Endothelial cell of umbilical vein (primary cell): ENCODE results near the gene ANKRD61. TPM values are rescaled to one million over a fixed set of nuclear protein-coding genes. Genes with fewer than 3 reads are reported as not detected.

ENCODE experiments used
- BruUV-seq: library from RNA; stranded (reverse); fragments of 400-500 nt; replicated peaks from 2 replicates; lab custom pipeline; 2021; lab: Mats Ljungman, UMichigan
- CTCF ChIA-PET: fragments of 300-600, 350-600 bp; sonication (Branson Sonifier 250); formaldehyde crosslinking; loops from one replicate; lab custom pipeline; 2021; ENCODE audit warnings: antibody characterized with exemption, inconsistent platforms; lab: Charles Lee
- POLR2A ChIA-PET: fragments of 300-600, 350-600 bp; sonication (Branson Sonifier 250); formaldehyde crosslinking; loops from one replicate; lab custom pipeline; 2021; ENCODE audit warnings: antibody characterized with exemption, inconsistent platforms; lab: Charles Lee
- DNase-seq: peaks from one replicate; pipeline ENCODE4 v3.0.0-alpha.2; 2011; ENCODE audit warnings: low read depth, low spot score
- FAIRE-seq: peaks from 2 replicates; lab custom pipeline; 2011; peaks lifted over from hg19 to GRCh38; lab: Jason Lieb, UNC
- H2AFZ ChIP-seq: 2 replicates; pipeline ENCODE4 v1.6.0; 2012; ENCODE audit warnings: low read depth, low read length, control low read depth, inconsistent platforms
- H3K27ac ChIP-seq: 2 replicates; pipeline ENCODE4 v1.5.1; 2011; ENCODE audit warnings: low read depth, mild to moderate bottlenecking, control low read depth, low read length, moderate library complexity; ENCODE audit not compliant: insufficient read depth
- H3K27me3 ChIP-seq, 2 experiments: 2 replicates each; pipeline versions ENCODE4 v1.6.0 to v1.6.1; 2011; ENCODE audit warnings: low read length in 2 of 2, mixed read lengths in 1 of 2; ENCODE audit not compliant: control insufficient read depth in 2 of 2, insufficient read depth in 2 of 2
- H3K36me3 ChIP-seq, 2 experiments: 2 replicates in 1 of 2; 3 replicates in 1 of 2; pipeline ENCODE4 v1.5.1; 2011; ENCODE audit warnings: low read length in 2 of 2, mild to moderate bottlenecking in 1 of 2, moderate library complexity in 1 of 2; ENCODE audit not compliant: control insufficient read depth in 2 of 2, insufficient read depth in 2 of 2; ENCODE audit errors: extremely low read depth in 1 of 2
- H3K4me1 ChIP-seq: 3 replicates; pipeline ENCODE4 v1.5.1; 2011; ENCODE audit warnings: mild to moderate bottlenecking, low read length; ENCODE audit not compliant: control insufficient read depth, insufficient read depth; ENCODE audit errors: extremely low read depth
- H3K4me2 ChIP-seq: 2 replicates; pipeline ENCODE4 v1.6.1; 2011; ENCODE audit warnings: low read length, control low read depth, mixed read lengths; ENCODE audit not compliant: insufficient read depth
- H3K4me3 ChIP-seq, 3 experiments: fragments of 200-600 bp in 1 of 3; sonication (generic), shearing (Covaris generic) in 1 of 3; replicated peaks in 1 of 3; 2 replicates each; pipeline ENCODE4 v1.5.1; 2011 to 2016; ENCODE audit warnings: control low read depth in 3 of 3, low read length in 3 of 3, mild to moderate bottlenecking in 2 of 3, inconsistent platforms in 1 of 3, low read depth in 1 of 3, moderate library complexity in 1 of 3; ENCODE audit not compliant: insufficient read depth in 1 of 3
- H3K79me2 ChIP-seq: 2 replicates; pipeline ENCODE4 v1.6.0; 2012; ENCODE audit warnings: low read length, inconsistent platforms; ENCODE audit not compliant: control insufficient read depth, insufficient read depth
- H3K9ac ChIP-seq: replicated peaks from 2 replicates; pipeline ENCODE3; 2011; ENCODE audit warnings: low read length, control low read depth; ENCODE audit not compliant: insufficient read depth; ENCODE audit errors: extremely low read depth
- H3K9me1 ChIP-seq: replicated peaks from 3 replicates; pipeline ENCODE4 v1.6.0; 2011; ENCODE audit warnings: mild to moderate bottlenecking, low read length; ENCODE audit not compliant: control insufficient read depth, insufficient read depth; ENCODE audit errors: extremely low read depth
- H3K9me3 ChIP-seq: replicated peaks from 2 replicates; pipeline ENCODE4 v1.5.1; 2012; ENCODE audit warnings: low read length, inconsistent platforms; ENCODE audit not compliant: control insufficient read depth, insufficient read depth
- H4K20me1 ChIP-seq: replicated peaks from 2 replicates; pipeline ENCODE3; 2011; ENCODE audit warnings: mild to moderate bottlenecking, low read length; ENCODE audit not compliant: control insufficient read depth, insufficient read depth; ENCODE audit errors: extremely low read depth
- CTCF ChIP-seq, 2 donors: IDR thresholded peaks; 1 replicate in 1 of 2; 2 replicates in 1 of 2; pipeline ENCODE4 v1.5.1; 2011; ENCODE audit warnings: low read length in 2 of 2, mild to moderate bottlenecking in 2 of 2, moderate library complexity in 2 of 2, control low read depth in 1 of 2, inconsistent platforms in 1 of 2, low read depth in 1 of 2; ENCODE audit not compliant: insufficient read depth in 1 of 2; ENCODE audit errors: extremely low read depth in 1 of 2
- EZH2 ChIP-seq: IDR thresholded peaks from 2 replicates; pipeline ENCODE4 v1.6.1; 2012; ENCODE audit warnings: borderline replicate concordance, low read depth, mild to moderate bottlenecking, moderate library complexity, low read length, inconsistent platforms; ENCODE audit not compliant: severe bottlenecking
- FOS ChIP-seq: IDR thresholded peaks from 2 replicates; pipeline ENCODE4 v1.6.1; 2011; ENCODE audit warnings: mild to moderate bottlenecking, low read length, moderate library complexity, borderline replicate concordance; ENCODE audit not compliant: insufficient read depth
- GATA2 ChIP-seq: IDR thresholded peaks from 2 replicates; pipeline ENCODE4 v1.7.0; 2011; ENCODE audit warnings: low read depth, mild to moderate bottlenecking, moderate library complexity, mixed read lengths, low read length; ENCODE audit not compliant: insufficient read length, insufficient read depth
- JUN ChIP-seq: IDR thresholded peaks from 2 replicates; pipeline ENCODE4 v1.6.1; 2011; ENCODE audit warnings: borderline replicate concordance, low read depth; ENCODE audit not compliant: insufficient read length, insufficient read depth
- MAX ChIP-seq: IDR thresholded peaks from 2 replicates; pipeline ENCODE4 v1.6.1; 2011; ENCODE audit not compliant: insufficient read depth, insufficient read length
- MYC ChIP-seq: IDR thresholded peaks from one replicate; pipeline ENCODE4 v1.6.1; 2011; ENCODE audit warnings: mild to moderate bottlenecking, low read depth, low read length
- POLR2A ChIP-seq: IDR thresholded peaks from 2 replicates; pipeline ENCODE4 v1.6.1; 2012; ENCODE audit warnings: low read depth, mild to moderate bottlenecking, control low read depth, low read length
- POLR2AphosphoS5 ChIP-seq: IDR thresholded peaks from 2 replicates; pipeline ENCODE4 v1.6.1; 2012; ENCODE audit warnings: low read depth, mild to moderate bottlenecking, control low read depth, low read length, moderate library complexity; ENCODE audit not compliant: insufficient read depth
- dilution Hi-C: fragments of 300-500 bp; cut with MboI; formaldehyde crosslinking; loops from one replicate; pipeline ENCODE4 v1.15.0; 2019; ENCODE audit warnings: low sequenced_read_pairs; ENCODE audit not compliant: extremely low pct_ligation_motif_present
- intact Hi-C: fragments of 100-400 bp; cut with micrococcal nuclease; formaldehyde crosslinking; loops from one replicate; pipeline ENCODE4 v1.10.0; 2022
- polyA plus RNA-seq, 4 experiments: library from polyadenylated mRNA; depleted of rRNA in 3 of 4; stranded (reverse) in 3 of 4; unstranded in 1 of 4; fragments of >200 nt; gene quantifications; 2 replicates each; pipeline versions ENCODE4 v1.2.1 to v1.2.3, GENCODE V29; 2011 to 2012; ENCODE audit warnings: missing spikeins in 1 of 4
- total RNA-seq: library from RNA; stranded (reverse); gene quantifications from 2 replicates; pipeline ENCODE4 v1.2.3, GENCODE V29; 2021

ANKRD61 gene
- total and polyA plus RNA-seq, 2 donors (not counting 3 experiments of a cell fraction or from before 2014, with no cell fraction given) = 0.18 to 0.53 TPM

- Histone ChIP-seq H4K20me1 (no peaks in the 10 kb centered on the region), H3K27me3 (no peaks in the 10 kb centered on the region), H3K36me3 (peaks cover 7 to 10% of the 10 kb centered on the region in 2 experiments), H3K9ac (no peak overlapping the region), H3K4me3 (no peak overlapping the region), H3K4me2 (no peak overlapping the region), H3K9me1 (no peaks in the 10 kb centered on the region), H3K27ac (no peak overlapping the region), H2AFZ (no peak overlapping the region), H3K79me2 (peaks cover 35% of the 10 kb centered on the region), H3K9me3 (no peaks in the 10 kb centered on the region), H3K4me1 (peaks cover 5% of the 10 kb centered on the region)
- CTCF ChIA-PET = interaction anchor here (0.6 kb wide), 1 partner anchor 338 kb away, joined by 3 read pairs; no protein-coding TSS in a partner anchor
- intact Hi-C loops = no loop called here
- POLR2A ChIA-PET = no interaction called here
- dilution Hi-C loops = no loop called here
- TF ChIP-seq POLR2A = no peak
- no peak for TF ChIP-seq CTCF (IDR thresholded peaks at IDR 0.05; ENCODE audit: extremely low read depth in 1 of 2, insufficient read depth in 1 of 2, low read depth in 1 of 2, low read length in 2 of 2)
- no peak for TF ChIP-seq MAX
- no peak for TF ChIP-seq GATA2
- no peak for TF ChIP-seq MYC
- TF ChIP-seq FOS = no peak
- TF ChIP-seq EZH2 = no peak
- no peak for TF ChIP-seq JUN
- no peak for TF ChIP-seq POLR2AphosphoS5
- BruUV-seq = no TSS peak
- DNase-seq (no peak), FAIRE-seq (no peak)
Observed at GRCh38 chr7:6012355-6013104, 18.6 kb upstream of the ANKRD61 start.
